ENCODE measurements around the gene GMDS.

- TF ChIP-seq EZH2 (optimal IDR thresholded peaks at IDR 0.05; ENCODE audit: low read depth, low read length) (no peak), CTCF (IDR thresholded peaks at IDR 0.05; ENCODE audit: low read length) (no peak), EZH2phosphoT487 (IDR thresholded peaks at IDR 0.05; ENCODE audit: low read length) (no peak)
Measured at GRCh38 chr6:2104524-2104880, 140.9 kb downstream of the GMDS start.
